ENCODE results near the gene RABAC1. TPM values are rescaled to one million over a fixed set of nuclear protein-coding genes. Genes with fewer than 3 reads are reported as not detected.

Gene RABAC1
- total RNA-seq, 1 experiment from 2014 or later: 94.0 TPM

DNA sequence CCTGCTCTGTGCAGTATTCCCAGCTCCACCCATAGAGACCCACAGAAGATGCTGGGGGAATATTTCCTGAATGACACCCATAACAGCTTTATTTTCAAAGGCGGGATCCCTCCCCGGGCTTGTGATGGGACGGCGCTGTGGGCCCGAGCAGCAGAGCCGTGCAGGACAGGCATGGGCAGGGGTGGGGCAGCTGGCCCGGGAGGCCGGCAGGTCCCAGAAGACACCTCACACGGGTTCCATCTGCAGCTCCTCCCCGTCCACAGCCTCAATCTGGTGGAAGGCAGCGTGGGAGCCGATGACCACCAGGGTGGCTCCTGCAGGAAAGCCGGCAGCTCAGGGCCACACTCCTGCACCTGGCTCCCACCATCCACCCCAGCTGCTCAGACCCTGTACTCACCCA is 2.5 kb downstream of the RABAC1 start:
- Histone ChIP-seq H2BK12ac (ENCODE audit: insufficient read length, low read depth, low read length) (no peak overlapping the region), H4K20me1 (ENCODE audit: control insufficient read depth, insufficient read depth, insufficient read length) (peaks cover 3% of the 10 kb centered on the region), H2AFZ (ENCODE audit: low read length) (no peak overlapping the region), H4K91ac (ENCODE audit: insufficient read length, low read depth, low read length) (no peak overlapping the region), H3K4me1 (ENCODE audit: insufficient read depth, low read length) (no peaks in the 10 kb centered on the region), H3T11ph (ENCODE audit: low read length) (no peak overlapping the region), H3K9ac (ENCODE audit: extremely low read depth, insufficient read length, low read length) (no peak overlapping the region), H3K56ac (ENCODE audit: insufficient read length, low read depth, low read length) (no peak overlapping the region), H3K23ac (ENCODE audit: insufficient read length, low read depth, low read length) (no peak overlapping the region), H2BK15ac (ENCODE audit: low read depth, low read length) (no peak overlapping the region), H3K4me2 (ENCODE audit: insufficient read depth, insufficient read length, low read length) (no peak overlapping the region), H3K27me3 (ENCODE audit: insufficient read depth, low read length) (no peaks in the 10 kb centered on the region), H2BK5ac (ENCODE audit: insufficient read length, low read length) (no peak overlapping the region), H3K14ac (ENCODE audit: insufficient read depth, low read length) (no peak overlapping the region), H3K79me1 (ENCODE audit: insufficient read depth, low read depth, low read length, poor library complexity, severe bottlenecking) (no peaks in the 10 kb centered on the region), H3K4ac (ENCODE audit: low read depth, low read length) (no peak overlapping the region), H2BK120ac (ENCODE audit: low read depth, low read length, poor library complexity, severe bottlenecking) (no peak overlapping the region), H2AK5ac (ENCODE audit: insufficient read length, low read length) (no peak overlapping the region), H2BK20ac (ENCODE audit: low read depth, low read length, poor library complexity, severe bottlenecking) (no peak overlapping the region), H3K9me3 (ENCODE audit: control insufficient read depth, low read depth, low read length) (no peaks in the 10 kb centered on the region), H4K8ac (replicated peaks; ENCODE audit: insufficient read length, low read depth, low read length) (no peak overlapping the region), H4K5ac (ENCODE audit: insufficient read length, low read depth, low read length) (no peak overlapping the region), H3K27ac (ENCODE audit: insufficient read length, low read depth, low read length) (no peak overlapping the region), H3K79me2 (ENCODE audit: insufficient read depth, low read length) (no peaks in the 10 kb centered on the region), H3K18ac (ENCODE audit: insufficient read length, low read depth, low read length) (no peak overlapping the region), H3K23me2 (ENCODE audit: insufficient read length, low read depth, low read length, poor library complexity, severe bottlenecking) (peaks cover 3% of the 10 kb centered on the region)
- no peak for TF ChIP-seq CTCF (conservative IDR thresholded peaks at IDR 0.05)
- WGBS (ENCODE audit: extremely low coverage, insufficient read length, low lambda C conversion rate): no CpG with 5 or more reads among the region's 13 CpGs
- Mint-ChIP-seq H3K27me3 (ENCODE audit: low read depth) (no peaks in the 10 kb centered on the region), H3K4me1 (peaks cover 19 to 24% of the 10 kb centered on the region in 2 experiments), H3K9me3 (no peaks in the 10 kb centered on the region), H3K36me3 (ENCODE audit: insufficient read depth in 1 of 3, low read depth in 3 of 3) (peaks cover 4 to 21% (median 5%) of the 10 kb centered on the region in 3 experiments; a peak in 5 of 7 replicates), H3K4me3 (no peak overlapping the region), H3K27ac (no peak overlapping the region; a peak in 1 of 7 replicates)
- no peak for DNase-seq
